SK-N-SH treated with all-trans-retinoic acid at 6 μM for 48 hours (cell line): Measurements from ENCODE around the gene ATG4C.

ENCODE experiments used
- ARNTL ChIP-seq: fragments of 450-650 bp; formaldehyde crosslinking; IDR thresholded peaks from 2 replicates; pipeline ENCODE4 v1.5.0; 2020; ENCODE audit warnings: low read depth, mild to moderate bottlenecking, moderate library complexity, borderline replicate concordance
- ESRRG ChIP-seq: fragments of 250-450 bp; sonication (Bioruptor Pico); IDR thresholded peaks from 2 replicates; pipeline ENCODE4 v1.6.1; 2021; ENCODE audit warnings: mild to moderate bottlenecking
- GLIS3 ChIP-seq: fragments of 250-450 bp; sonication (Bioruptor Pico); IDR thresholded peaks from 2 replicates; pipeline ENCODE4 v1.5.0; 2020; ENCODE audit warnings: mild to moderate bottlenecking, moderate library complexity
- PATZ1 ChIP-seq: fragments of 250-450 bp; sonication (Bioruptor Pico); IDR thresholded peaks from 2 replicates; pipeline ENCODE4 v1.8.0; 2020; ENCODE audit warnings: mild to moderate bottlenecking, moderate library complexity, borderline replicate concordance
- RARB ChIP-seq: fragments of 250-450 bp; sonication (Bioruptor Pico); IDR thresholded peaks from 2 replicates; pipeline ENCODE4 v1.8.0; 2021; ENCODE audit warnings: mild to moderate bottlenecking, moderate library complexity
- ZC3H10 ChIP-seq: fragments of 250-450 bp; sonication (Bioruptor Pico); IDR thresholded peaks from 2 replicates; pipeline ENCODE4 v1.5.1; 2021; ENCODE audit warnings: mild to moderate bottlenecking, moderate library complexity
- ZFP3 ChIP-seq: fragments of 250-450 bp; sonication (Bioruptor Pico); IDR thresholded peaks from 2 replicates; pipeline ENCODE4 v1.5.0; 2020; ENCODE audit warnings: mild to moderate bottlenecking, moderate library complexity
- ZFP30 ChIP-seq: fragments of 450-650 bp; formaldehyde crosslinking; IDR thresholded peaks from 2 replicates; pipeline ENCODE4 v1.5.0; 2022; ENCODE audit warnings: mild to moderate bottlenecking, moderate library complexity
- TF ChIP-seq, protein P1 (sequence below): fragments of 250-450 bp; sonication (Bioruptor Pico); IDR thresholded peaks from 2 replicates; pipeline ENCODE4 v1.5.0; 2020; ENCODE audit warnings: mild to moderate bottlenecking, moderate library complexity

DNA sequence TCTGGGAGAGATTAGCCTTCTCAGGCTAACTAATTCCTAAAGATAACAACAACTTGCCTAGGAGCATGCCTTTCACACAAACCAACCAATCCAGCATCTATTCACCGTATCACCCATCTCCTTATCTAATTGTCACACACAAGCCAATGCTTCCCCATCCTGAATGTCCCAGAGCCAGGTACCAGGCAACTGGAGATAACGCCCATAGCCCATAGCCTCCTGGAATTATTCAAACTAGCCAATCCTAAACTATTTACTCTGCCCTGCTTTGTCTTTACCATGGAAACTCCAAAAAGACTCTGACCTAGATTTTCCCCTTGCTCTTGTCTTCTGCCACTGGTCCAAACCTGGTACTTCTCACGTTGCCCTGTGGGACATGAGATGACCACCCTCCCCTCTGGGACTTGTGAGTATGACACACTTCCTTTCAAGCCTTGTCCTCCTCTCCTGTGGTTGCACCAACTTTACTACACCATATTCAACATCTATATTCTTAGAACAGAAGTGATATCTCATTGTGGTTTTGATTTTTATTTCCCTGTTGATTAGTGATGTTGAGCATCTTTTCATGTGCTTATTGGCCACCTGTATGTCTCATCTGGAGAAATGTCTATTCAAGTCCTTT lies 8.8 kb upstream of the ATG4C start:
- no peak for TF ChIP-seq ZFP3
- TF ChIP-seq ZFP30: no peak
- no peak for TF ChIP-seq ZC3H10
- TF ChIP-seq GLIS3 (CRISPR knock-in tag): no peak
- no peak for TF ChIP-seq ARNTL (CRISPR knock-in tag)
- no peak for TF ChIP-seq RARB (CRISPR knock-in tag)
- no peak for TF ChIP-seq ESRRG (CRISPR knock-in tag)
- TF ChIP-seq, protein P1, sequence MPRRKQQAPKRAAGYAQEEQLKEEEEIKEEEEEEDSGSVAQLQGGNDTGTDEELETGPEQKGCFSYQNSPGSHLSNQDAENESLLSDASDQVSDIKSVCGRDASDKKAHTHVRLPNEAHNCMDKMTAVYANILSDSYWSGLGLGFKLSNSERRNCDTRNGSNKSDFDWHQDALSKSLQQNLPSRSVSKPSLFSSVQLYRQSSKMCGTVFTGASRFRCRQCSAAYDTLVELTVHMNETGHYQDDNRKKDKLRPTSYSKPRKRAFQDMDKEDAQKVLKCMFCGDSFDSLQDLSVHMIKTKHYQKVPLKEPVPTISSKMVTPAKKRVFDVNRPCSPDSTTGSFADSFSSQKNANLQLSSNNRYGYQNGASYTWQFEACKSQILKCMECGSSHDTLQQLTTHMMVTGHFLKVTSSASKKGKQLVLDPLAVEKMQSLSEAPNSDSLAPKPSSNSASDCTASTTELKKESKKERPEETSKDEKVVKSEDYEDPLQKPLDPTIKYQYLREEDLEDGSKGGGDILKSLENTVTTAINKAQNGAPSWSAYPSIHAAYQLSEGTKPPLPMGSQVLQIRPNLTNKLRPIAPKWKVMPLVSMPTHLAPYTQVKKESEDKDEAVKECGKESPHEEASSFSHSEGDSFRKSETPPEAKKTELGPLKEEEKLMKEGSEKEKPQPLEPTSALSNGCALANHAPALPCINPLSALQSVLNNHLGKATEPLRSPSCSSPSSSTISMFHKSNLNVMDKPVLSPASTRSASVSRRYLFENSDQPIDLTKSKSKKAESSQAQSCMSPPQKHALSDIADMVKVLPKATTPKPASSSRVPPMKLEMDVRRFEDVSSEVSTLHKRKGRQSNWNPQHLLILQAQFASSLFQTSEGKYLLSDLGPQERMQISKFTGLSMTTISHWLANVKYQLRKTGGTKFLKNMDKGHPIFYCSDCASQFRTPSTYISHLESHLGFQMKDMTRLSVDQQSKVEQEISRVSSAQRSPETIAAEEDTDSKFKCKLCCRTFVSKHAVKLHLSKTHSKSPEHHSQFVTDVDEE (CRISPR knock-in tag): no peak
- no peak for TF ChIP-seq PATZ1
